Loucy (cell line): ENCODE measurements around the gene ZNF816.

Source experiments
- H2AFZ ChIP-seq: fragments of 200-600 bp; sonication (generic); 2 replicates; pipeline ENCODE4 v1.6.0; 2016; ENCODE audit warnings: antibody characterized with exemption, mild to moderate bottlenecking, low read length, moderate library complexity
- H3F3A ChIP-seq: fragments of 200-600 bp; 2 replicates; pipeline ENCODE4 v1.6.0; 2016; ENCODE audit warnings: antibody characterized with exemption, low read depth, mild to moderate bottlenecking
- H3K27me3 ChIP-seq: fragments of 200-600 bp; sonication (generic); 2 replicates; pipeline ENCODE4 v1.6.1; 2014; ENCODE audit warnings: low read length, mild to moderate bottlenecking; ENCODE audit not compliant: insufficient read depth, poor library complexity, severe bottlenecking
- H3K36me3 ChIP-seq: fragments of 200-600 bp; sonication (generic); 2 replicates; pipeline ENCODE4 v1.6.1; 2016; ENCODE audit warnings: low read length; ENCODE audit not compliant: insufficient read depth
- H3K4me1 ChIP-seq: fragments of 200-600 bp; sonication (generic); 2 replicates; pipeline ENCODE4 v1.5.1; 2014; ENCODE audit warnings: low read length, mild to moderate bottlenecking; ENCODE audit not compliant: insufficient read depth, poor library complexity, severe bottlenecking
- H3K4me2 ChIP-seq: fragments of 200-600 bp; sonication (generic); 2 replicates; pipeline ENCODE4 v1.6.0; 2014; ENCODE audit warnings: antibody characterized with exemption, low read length, low read depth, mild to moderate bottlenecking; ENCODE audit not compliant: poor library complexity, severe bottlenecking
- H3K4me3 ChIP-seq: fragments of 200-600 bp; sonication (generic); 2 replicates; pipeline ENCODE4 v1.5.1; 2014; ENCODE audit warnings: low read length, mild to moderate bottlenecking, mixed read lengths; ENCODE audit not compliant: poor library complexity, severe bottlenecking
- H3K79me2 ChIP-seq: fragments of 200-600 bp; sonication (generic); 2 replicates; pipeline ENCODE4 v1.6.1; 2014; ENCODE audit warnings: low read length; ENCODE audit not compliant: insufficient read depth
- H3K9ac ChIP-seq: fragments of 200-600 bp; sonication (generic); 2 replicates; pipeline ENCODE4 v1.6.0; 2014; ENCODE audit warnings: mild to moderate bottlenecking, low read depth, low read length, moderate library complexity; ENCODE audit not compliant: poor library complexity, severe bottlenecking
- H3K9me2 ChIP-seq: fragments of 200-600 bp; sonication (generic); replicated peaks from 2 replicates; pipeline ENCODE4 v1.6.1; 2016; ENCODE audit warnings: low read depth, low read length, mixed read lengths
- H3K9me3 ChIP-seq: fragments of 200-600 bp; sonication (generic); 2 replicates; pipeline ENCODE4 v1.6.1; 2014; ENCODE audit warnings: mild to moderate bottlenecking, antibody characterized with exemption, low read length, low read depth; ENCODE audit not compliant: insufficient read depth
- H4K20me1 ChIP-seq: fragments of 200-600 bp; sonication (generic); 2 replicates; pipeline ENCODE4 v1.6.0; 2014; ENCODE audit warnings: antibody characterized with exemption, low read length, mild to moderate bottlenecking; ENCODE audit not compliant: insufficient read depth, poor library complexity, severe bottlenecking
- EZH2phosphoT487 ChIP-seq: fragments of 200-600 bp; IDR thresholded peaks from 2 replicates; pipeline ENCODE4 v1.6.1; 2018; ENCODE audit warnings: antibody characterized with exemption, mild to moderate bottlenecking, moderate library complexity, borderline replicate concordance
- TF ChIP-seq, protein P1 (sequence below): fragments of 200-600 bp; sonication (generic); conservative IDR thresholded peaks from 2 replicates; pipeline ENCODE4 v1.5.1; 2014; ENCODE audit warnings: mild to moderate bottlenecking, antibody characterized with exemption, low read length

The ZNF816 gene

DNA sequence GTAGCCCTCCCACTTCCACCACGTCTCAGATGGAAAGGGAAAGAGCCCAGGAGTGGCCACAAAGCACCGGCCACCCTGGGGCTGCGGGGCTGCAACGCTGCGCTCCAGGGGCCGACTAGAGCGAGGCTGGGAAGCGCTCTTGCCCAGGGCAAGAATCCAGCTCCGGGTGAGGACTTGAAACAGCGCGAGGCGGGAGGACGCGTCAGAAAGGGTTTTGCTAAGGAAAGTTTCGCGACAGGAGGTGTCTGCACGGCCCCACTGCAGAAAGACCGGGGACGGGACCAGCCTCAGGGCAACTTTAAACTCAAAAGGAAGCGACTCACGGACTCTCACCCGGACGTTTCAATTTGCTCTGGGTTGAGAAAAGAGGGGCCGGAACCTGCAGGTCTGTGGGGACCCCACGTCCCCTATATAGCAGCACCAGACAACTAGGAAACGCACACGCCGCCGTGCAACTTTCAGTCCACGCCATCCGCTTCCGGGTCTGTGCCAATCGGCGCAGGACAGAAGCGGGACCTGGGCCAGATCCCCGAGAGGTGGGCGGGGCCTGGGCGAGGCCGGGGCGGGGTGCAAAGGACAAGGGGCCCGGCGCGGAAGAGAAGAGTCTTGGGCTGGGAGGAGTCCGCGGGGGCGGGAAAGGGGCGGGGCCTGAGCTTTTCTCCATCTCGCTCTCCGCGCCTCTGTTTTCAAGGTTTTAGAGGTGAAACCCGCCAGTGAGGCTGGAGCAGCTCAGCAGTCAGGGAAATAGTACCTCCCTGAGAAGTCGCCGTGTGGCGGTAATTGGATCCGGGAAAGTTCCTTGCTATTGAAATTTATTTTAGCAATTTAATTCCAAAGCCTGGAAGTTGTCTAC, at the start of gene ZNF816:
TSS of gene ZNF816 (minus strand) at position 488 of the 853 bp plus-strand sequence. CDS start 6,792 bp downstream, outside the sequence.
- H3F3A ChIP-seq, result no peaks in the 10 kb centered on the region
- H3K4me2 ChIP-seq, result peak within 1 kb of the TSS; percentile 98
- 0 out of 2 replicates have a peak, but pooled peaks cover 3% of the 10 kb centered on the region for H3K9me3 ChIP-seq
- H3K9ac ChIP-seq, result peak within 1 kb of the TSS; percentile 90
- H3K9me2 ChIP-seq, result no peaks in the 10 kb centered on the region
- H3K27me3 ChIP-seq, result no peaks in the 10 kb centered on the region
- peaks cover 16% of the 10 kb centered on the region for H3K4me1 ChIP-seq
- peak within 1 kb of the TSS; percentile 99 for H2AFZ ChIP-seq
- no peaks in the 10 kb centered on the region for H4K20me1 ChIP-seq
- TF ChIP-seq EZH2phosphoT487, result no peak
- TF ChIP-seq, protein P1, sequence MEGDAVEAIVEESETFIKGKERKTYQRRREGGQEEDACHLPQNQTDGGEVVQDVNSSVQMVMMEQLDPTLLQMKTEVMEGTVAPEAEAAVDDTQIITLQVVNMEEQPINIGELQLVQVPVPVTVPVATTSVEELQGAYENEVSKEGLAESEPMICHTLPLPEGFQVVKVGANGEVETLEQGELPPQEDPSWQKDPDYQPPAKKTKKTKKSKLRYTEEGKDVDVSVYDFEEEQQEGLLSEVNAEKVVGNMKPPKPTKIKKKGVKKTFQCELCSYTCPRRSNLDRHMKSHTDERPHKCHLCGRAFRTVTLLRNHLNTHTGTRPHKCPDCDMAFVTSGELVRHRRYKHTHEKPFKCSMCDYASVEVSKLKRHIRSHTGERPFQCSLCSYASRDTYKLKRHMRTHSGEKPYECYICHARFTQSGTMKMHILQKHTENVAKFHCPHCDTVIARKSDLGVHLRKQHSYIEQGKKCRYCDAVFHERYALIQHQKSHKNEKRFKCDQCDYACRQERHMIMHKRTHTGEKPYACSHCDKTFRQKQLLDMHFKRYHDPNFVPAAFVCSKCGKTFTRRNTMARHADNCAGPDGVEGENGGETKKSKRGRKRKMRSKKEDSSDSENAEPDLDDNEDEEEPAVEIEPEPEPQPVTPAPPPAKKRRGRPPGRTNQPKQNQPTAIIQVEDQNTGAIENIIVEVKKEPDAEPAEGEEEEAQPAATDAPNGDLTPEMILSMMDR, result no peak
- no peaks in the 10 kb centered on the region for H3K36me3 ChIP-seq
- H3K4me3 ChIP-seq, result peak within 1 kb of the TSS; percentile 97
- peaks cover 45% of the 10 kb centered on the region for H3K79me2 ChIP-seq

DNA sequence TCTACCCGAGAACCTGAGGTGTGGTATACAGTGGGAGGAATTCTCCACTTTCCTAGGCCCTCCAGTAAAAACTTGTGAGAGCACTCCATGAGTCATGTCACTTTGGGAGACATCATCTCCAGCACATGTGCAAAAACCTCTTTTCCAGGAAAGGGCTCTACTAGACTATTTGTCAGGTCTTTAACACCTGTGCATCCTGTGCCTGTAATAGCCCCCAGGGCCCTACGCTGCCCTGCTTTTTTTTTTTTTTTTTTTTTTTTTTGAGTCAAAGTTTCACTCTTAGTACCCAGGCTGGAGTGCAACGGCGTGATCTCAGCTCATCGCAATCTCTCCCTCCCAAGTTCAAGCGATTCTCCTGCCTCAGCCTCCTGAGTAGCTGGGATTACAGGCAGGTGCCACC, 49.3 kb upstream of the ZNF816 start:
- no peaks in the 10 kb centered on the region for H3K4me1 ChIP-seq
- no peaks in the 10 kb centered on the region; the same call in 1 of the 2 replicates for H3K9me3 ChIP-seq
- no peak overlapping the region for H3K9ac ChIP-seq
- no peaks in the 10 kb centered on the region for H4K20me1 ChIP-seq
- H2AFZ ChIP-seq, result no peak overlapping the region
- H3K9me2 ChIP-seq, result no peaks in the 10 kb centered on the region
- no peaks in the 10 kb centered on the region for H3K79me2 ChIP-seq
- no peaks in the 10 kb centered on the region for H3K27me3 ChIP-seq
- no peaks in the 10 kb centered on the region for H3K36me3 ChIP-seq
- H3K4me3 ChIP-seq, result no peak overlapping the region
- TF ChIP-seq, protein P1, result no peak
- no peak for TF ChIP-seq EZH2phosphoT487
- no peaks in the 10 kb centered on the region for H3F3A ChIP-seq
- H3K4me2 ChIP-seq, result no peak overlapping the region

DNA sequence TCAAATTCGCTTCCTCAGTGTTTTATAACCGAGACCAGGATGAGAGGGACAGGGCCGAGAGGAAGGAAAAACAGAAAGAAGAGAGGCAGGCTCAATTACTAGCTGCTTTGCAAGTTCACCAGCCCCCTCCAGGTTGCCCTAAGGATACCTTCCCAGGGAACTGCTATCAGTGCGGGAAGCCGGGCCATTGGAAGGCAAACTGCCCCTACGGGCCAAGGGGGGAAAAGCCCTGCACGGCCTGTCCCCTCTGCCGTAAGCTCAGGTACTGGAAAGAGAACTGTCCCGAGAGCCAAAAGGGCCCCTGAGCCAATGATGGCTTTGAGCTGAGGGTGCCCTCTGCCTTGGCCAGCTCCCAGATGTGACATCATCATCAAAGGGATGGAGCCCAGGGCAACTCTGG, 47.8 kb upstream of the ZNF816 start:
- H3F3A ChIP-seq, result no peaks in the 10 kb centered on the region
- H3K4me2 ChIP-seq, result no peak overlapping the region
- H3K9me2 ChIP-seq, result no peaks in the 10 kb centered on the region
- H3K27me3 ChIP-seq, result no peaks in the 10 kb centered on the region
- no peaks in the 10 kb centered on the region for H3K36me3 ChIP-seq
- no peaks in the 10 kb centered on the region for H4K20me1 ChIP-seq
- H3K4me3 ChIP-seq, result no peak overlapping the region
- H3K79me2 ChIP-seq, result no peaks in the 10 kb centered on the region
- no peaks in the 10 kb centered on the region for H3K4me1 ChIP-seq
- no peak overlapping the region for H2AFZ ChIP-seq
- no peak overlapping the region for H3K9ac ChIP-seq
- H3K9me3 ChIP-seq, result no peaks in the 10 kb centered on the region; the same call in 1 of the 2 replicates
- TF ChIP-seq, protein P1, result no peak
- no peak for TF ChIP-seq EZH2phosphoT487
